Testis (tissue), 3 donors: ENCODE results near the gene PUSL1. TPM values are rescaled to one million over a fixed set of nuclear protein-coding genes. Genes with fewer than 3 reads are reported as not detected.
A peak's percentile ranks its signal among the peaks of the same experiment; 100 is the strongest.

Experiments used
- DNase-seq: peaks from one replicate; pipeline ENCODE4 v3.0.0-alpha.2; 2019
- H3K27ac ChIP-seq, 2 donors: fragments of 200-600 bp; sonication (generic); one replicate each; pipeline ENCODE4 v1.5.1; 2019
- H3K27me3 ChIP-seq: fragments of 200-600 bp; sonication (generic); one replicate; pipeline ENCODE4 v1.5.1; 2019
- H3K36me3 ChIP-seq: fragments of 200-600 bp; sonication (generic); one replicate; pipeline ENCODE4 v1.5.1; 2017; ENCODE audit warnings: low read depth; ENCODE audit errors: missing control alignments
- H3K4me1 ChIP-seq: fragments of 200-600 bp; sonication (generic); one replicate; pipeline ENCODE4 v1.5.1; 2019
- H3K4me3 ChIP-seq, 2 donors: fragments of 200-600 bp; sonication (generic); one replicate each; pipeline ENCODE4 v1.5.1; 2017 to 2019
- H3K9me3 ChIP-seq: fragments of 200-600 bp; sonication (generic); one replicate; pipeline ENCODE4 v1.5.1; 2017
- POLR2A ChIP-seq: fragments of 450-650 bp; IDR thresholded peaks from one replicate; pipeline ENCODE4 v1.6.1; 2017; ENCODE audit warnings: antibody characterized with exemption, mild to moderate bottlenecking, moderate library complexity
- WGBS, 2 donors: methylation state at CpG; one replicate each; pipeline ENCODE4 v1.1.5; 2018; 5-methylcytosine and 5-hydroxymethylcytosine counted together
- intact Hi-C: fragments of 100-400 bp; cut with DNase I; formaldehyde crosslinking; loops from one replicate; pipeline ENCODE4 v1.15.1; 2023; ENCODE audit warnings: low total_unique reads
- polyA plus RNA-seq: library from polyadenylated mRNA; stranded (reverse); fragments of 350-450 nt; fragmentation: Illumina TruSeq; extraction: RNeasy Lipid Tissue Mini Kit (QIAGEN cat#74804); gene quantifications from one replicate; pipeline ENCODE4 v1.2.3, GENCODE V29; 2014; ENCODE audit warnings: low read depth, low replicate concordance; ENCODE audit not compliant: insufficient read depth
- total RNA-seq, 2 donors: library from RNA; depleted of rRNA; stranded (reverse); fragments of >200 nt; gene quantifications; one replicate each; pipeline ENCODE4 v1.2.3, GENCODE V29; 2016
- TF ChIP-seq, protein P1 (sequence below), 3 experiments: fragments of 450-650 bp in 2 of 3; fragments of 200-600 bp in 1 of 3; sonication (generic) in 1 of 3; IDR thresholded peaks; one replicate each; pipeline ENCODE4 v1.5.1; 2016 to 2019; ENCODE audit warnings: antibody characterized with exemption in 3 of 3, mild to moderate bottlenecking in 2 of 3, moderate library complexity in 1 of 3

Gene PUSL1
- total and polyA plus RNA-seq, 3 donors from 2014 or later, result 12.4 to 39.0 (median 35.4) TPM

DNA sequence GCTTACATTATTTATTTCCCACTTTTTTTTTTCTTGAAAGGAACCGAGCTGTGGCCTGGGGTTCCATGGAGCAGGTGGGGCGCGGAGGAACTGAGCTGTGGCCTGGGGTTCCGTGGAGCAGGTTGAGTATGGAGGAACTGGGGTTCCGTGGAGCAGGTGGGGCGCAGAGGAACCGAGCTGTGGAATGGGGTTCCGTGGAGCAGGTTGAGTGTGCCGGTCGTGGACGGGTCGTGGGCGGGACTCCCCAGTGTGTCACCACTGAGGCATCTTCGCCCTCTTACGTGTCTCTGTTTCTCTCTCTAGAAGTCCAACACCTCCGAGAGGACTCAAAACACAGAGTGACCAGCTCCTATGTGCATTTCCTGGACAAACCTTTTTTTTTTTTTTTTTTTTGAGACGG is 29.4 kb upstream of the PUSL1 start:
- TF ChIP-seq, protein P1, sequence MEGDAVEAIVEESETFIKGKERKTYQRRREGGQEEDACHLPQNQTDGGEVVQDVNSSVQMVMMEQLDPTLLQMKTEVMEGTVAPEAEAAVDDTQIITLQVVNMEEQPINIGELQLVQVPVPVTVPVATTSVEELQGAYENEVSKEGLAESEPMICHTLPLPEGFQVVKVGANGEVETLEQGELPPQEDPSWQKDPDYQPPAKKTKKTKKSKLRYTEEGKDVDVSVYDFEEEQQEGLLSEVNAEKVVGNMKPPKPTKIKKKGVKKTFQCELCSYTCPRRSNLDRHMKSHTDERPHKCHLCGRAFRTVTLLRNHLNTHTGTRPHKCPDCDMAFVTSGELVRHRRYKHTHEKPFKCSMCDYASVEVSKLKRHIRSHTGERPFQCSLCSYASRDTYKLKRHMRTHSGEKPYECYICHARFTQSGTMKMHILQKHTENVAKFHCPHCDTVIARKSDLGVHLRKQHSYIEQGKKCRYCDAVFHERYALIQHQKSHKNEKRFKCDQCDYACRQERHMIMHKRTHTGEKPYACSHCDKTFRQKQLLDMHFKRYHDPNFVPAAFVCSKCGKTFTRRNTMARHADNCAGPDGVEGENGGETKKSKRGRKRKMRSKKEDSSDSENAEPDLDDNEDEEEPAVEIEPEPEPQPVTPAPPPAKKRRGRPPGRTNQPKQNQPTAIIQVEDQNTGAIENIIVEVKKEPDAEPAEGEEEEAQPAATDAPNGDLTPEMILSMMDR (IDR thresholded peaks at IDR 0.05), result no peak
- no peak for TF ChIP-seq POLR2A
- intact Hi-C loops, result no loop called here
- Histone ChIP-seq H3K36me3 (no peaks in the 10 kb centered on the region), H3K4me3 (no peak overlapping the region), H3K9me3 (no peaks in the 10 kb centered on the region), H3K27ac (no peak overlapping the region), H3K27me3 (no peaks in the 10 kb centered on the region), H3K4me1 (peaks cover 19% of the 10 kb centered on the region)
- DNase-seq, result no peak
- WGBS, 2 donors, result 92 to 93% methylated on average over 17 of the region's 17 CpGs

DNA sequence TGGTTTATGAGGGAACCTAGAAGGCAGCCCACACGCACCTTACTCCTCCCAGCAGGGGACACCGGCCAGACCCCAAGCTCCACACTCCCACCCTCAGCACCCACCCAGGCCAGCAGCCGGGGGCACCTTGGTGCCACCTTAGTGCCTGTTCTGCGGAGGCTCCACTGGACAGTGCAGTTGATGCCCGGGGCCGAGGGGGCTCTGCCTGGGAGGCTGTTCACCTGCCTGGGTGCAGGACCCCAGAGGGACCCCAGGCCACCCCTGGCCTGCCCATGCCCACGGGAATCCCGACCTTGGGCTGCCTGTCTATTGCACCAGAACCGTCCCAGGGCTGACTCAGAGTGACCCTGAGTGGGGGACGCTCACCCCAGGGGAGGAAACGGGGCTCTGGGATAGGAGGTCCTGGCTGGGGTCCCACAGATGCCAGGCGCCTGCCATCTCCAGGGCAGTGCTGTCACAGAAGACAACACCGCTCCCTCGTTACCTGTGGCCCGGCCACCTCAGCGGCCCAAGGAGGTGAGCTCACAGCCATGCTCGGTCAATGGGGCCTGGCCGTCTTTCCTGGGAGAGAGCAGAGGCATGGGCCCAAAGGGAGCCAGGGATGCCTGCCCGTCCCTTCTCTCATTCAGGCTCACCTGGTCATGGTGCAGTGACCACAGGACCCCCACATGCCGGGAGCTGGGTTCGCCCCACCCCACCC is 27.5 kb upstream of the PUSL1 start:
- Histone ChIP-seq H3K9me3 (no peaks in the 10 kb centered on the region), H3K4me3 (no peak overlapping the region), H3K27me3 (no peaks in the 10 kb centered on the region), H3K36me3 (no peaks in the 10 kb centered on the region), H3K4me1 (peaks cover 11% of the 10 kb centered on the region), H3K27ac (no peak overlapping the region)
- WGBS, 2 donors, result 89 to 92% methylated on average over 9 to 21 of the region's 21 CpGs
- TF ChIP-seq, protein P1 (IDR thresholded peaks at IDR 0.05), result no peak
- no peak for TF ChIP-seq POLR2A
- no peak for DNase-seq
- intact Hi-C loops, result no loop called here

DNA sequence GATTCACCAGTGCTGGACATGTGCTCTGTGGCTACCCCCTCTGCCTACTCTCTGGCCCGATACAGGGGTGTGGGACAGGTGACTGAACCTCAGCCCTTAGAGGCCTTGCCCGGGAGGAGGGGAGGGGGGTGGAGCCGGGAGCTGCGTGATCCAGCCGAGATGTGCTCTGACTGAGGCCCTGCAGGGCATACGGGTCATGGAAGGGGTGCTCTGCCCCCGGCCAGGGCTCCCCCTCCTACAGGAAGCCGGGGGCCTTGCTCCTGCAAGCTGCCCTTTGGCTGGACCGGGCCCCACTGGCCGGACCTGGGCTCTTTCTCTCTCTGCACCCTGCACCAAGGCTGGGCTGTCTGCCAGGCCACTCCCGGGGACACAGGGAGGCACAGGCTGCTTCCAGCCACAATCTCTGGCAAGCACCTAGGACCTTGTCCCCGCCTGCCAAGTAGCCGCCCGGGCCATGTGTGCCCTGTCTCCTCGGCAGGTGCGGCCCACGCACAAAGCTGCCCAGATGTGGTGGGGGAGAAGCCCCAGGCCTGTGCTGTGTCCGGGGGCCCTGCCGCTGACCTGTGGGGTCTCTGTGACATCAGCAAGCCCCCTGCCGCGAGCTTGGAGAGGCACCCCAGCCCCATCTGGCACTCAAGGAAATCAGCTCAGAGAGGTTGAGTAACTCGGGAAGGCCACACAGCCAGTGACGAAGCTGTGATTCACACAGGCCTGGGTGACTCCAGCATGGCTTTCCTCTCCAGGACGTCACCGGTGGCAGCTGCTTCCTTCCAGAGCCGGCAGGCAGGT is 26.7 kb upstream of the PUSL1 start:
- TF ChIP-seq, protein P1 (IDR thresholded peaks at IDR 0.05), result no peak
- TF ChIP-seq POLR2A, result no peak
- Histone ChIP-seq H3K9me3 (no peaks in the 10 kb centered on the region), H3K4me1 (peaks cover 11% of the 10 kb centered on the region), H3K27ac (peak overlapping the region in 1 of 2 donors; percentile 21), H3K4me3 (no peak overlapping the region), H3K27me3 (no peaks in the 10 kb centered on the region), H3K36me3 (no peaks in the 10 kb centered on the region)
- intact Hi-C loops, result no loop called here
- 35 to 44% methylated on average over 8 to 22 of the region's 26 CpGs for WGBS, 2 donors
- peak; percentile 88 for DNase-seq

DNA sequence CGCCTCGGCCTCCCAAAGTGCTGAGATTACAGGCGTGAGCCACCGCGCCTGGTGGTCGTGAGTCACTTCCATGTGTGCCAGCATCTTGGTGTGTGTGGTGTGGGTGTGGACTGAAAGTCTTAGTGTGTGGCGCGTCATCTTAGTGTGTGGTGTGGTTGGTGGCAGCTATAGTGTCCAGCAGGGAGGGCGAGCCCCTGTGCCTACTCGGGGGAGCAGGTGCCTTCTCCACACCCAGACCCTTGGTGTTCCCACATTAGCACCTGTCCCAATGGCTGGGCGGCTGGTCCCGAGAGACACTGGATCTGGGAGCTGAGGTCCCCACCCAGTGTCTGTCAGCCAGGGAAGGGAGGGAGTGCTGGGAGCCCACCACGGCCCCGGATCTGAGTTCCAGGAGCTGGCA is 25.4 kb upstream of the PUSL1 start:
- H3K27me3 ChIP-seq, result no peaks in the 10 kb centered on the region
- DNase-seq, result no peak
- H3K4me3 ChIP-seq, result no peak overlapping the region
- intact Hi-C loops, result no loop called here
- H3K4me1 ChIP-seq, result peaks cover 11% of the 10 kb centered on the region
- TF ChIP-seq POLR2A, result no peak
- TF ChIP-seq, protein P1 (IDR thresholded peaks at IDR 0.05), result no peak
- H3K27ac ChIP-seq, result no peak overlapping the region
- 88 to 91% methylated on average over 12 to 14 of the region's 14 CpGs for WGBS, 2 donors
- no peaks in the 10 kb centered on the region for H3K36me3 ChIP-seq
- H3K9me3 ChIP-seq, result no peaks in the 10 kb centered on the region
